Measurements from ENCODE around the gene BID. TPM values are rescaled to one million over a fixed set of nuclear protein-coding genes. Genes with fewer than 3 reads are reported as not detected.

Gene BID
- total and polyA plus RNA-seq, 10 of the 15 experiments (the other 5 are each of a cell fraction or from before 2014, with no cell fraction given), result 7.9 to 241 (median 136) TPM

DNA sequence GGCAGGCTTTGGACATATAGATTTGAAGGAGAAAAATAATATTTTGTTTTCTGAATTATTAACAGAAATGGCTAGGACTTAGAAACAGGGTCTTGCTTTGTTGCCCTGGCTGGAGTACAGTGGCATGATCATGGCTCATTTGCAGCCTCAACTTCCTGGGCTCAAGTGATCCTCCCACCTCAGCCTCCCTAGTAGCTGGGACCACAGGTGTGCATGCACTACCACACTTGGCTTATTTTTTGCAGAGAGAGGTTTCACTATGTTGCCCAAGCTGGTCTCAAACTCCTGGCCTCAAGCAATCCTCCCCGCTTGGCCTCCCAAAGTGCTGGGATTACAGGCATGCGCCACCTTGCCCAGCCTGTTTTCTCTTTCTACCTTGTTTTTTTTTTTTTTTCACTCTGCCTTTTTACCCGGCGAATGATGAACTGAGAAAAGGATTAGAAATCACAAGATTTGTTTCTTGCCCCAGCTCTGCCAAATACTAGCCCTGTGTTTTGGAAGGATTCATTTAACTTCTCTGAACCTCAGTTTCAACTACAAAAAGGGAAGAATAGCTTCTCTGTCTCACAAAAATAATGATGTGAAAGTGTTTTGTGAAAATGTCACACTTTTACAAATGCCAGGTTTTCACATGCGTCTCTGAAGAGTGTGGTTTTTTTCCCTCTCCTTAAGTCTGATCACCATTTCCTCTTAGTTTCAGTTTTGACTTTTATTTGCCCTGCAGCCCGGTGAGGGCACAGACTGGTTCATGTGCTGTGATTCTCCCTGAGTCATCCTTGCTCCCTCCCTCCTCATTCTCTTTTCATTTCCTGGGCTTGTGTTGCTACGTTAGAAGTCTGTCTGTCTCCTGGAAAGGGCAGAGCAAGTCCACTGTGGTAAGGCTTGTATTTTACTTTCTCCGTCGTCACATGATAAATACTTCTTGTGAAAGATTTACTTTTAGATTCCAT, 68.0 kb downstream of the BID start:
- Histone ChIP-seq H3K4me2 (ENCODE audit: control insufficient read depth, insufficient read depth) (peak overlapping the region; percentile 67), H3K36me3 (ENCODE audit: control insufficient read depth in 2 of 2, insufficient read depth in 2 of 2, low read length in 1 of 2) (peaks cover 0 to 2% of the 10 kb centered on the region in 2 experiments; a peak in 1 of 4 replicates), H2AFZ (ENCODE audit: control insufficient read depth, low read depth, low read length) (peak overlapping the region; percentile 38; the same call in 1 of the 2 replicates), H3K9ac (ENCODE audit: control insufficient read depth, insufficient read depth, low read length) (peak overlapping the region; percentile 41), H3K79me2 (ENCODE audit: control insufficient read depth, insufficient read depth, low read length) (peaks cover 5% of the 10 kb centered on the region), H3K4me3 (no peak overlapping the region), H3K4me1 (ENCODE audit: control insufficient read depth, insufficient read depth, low read length) (peaks cover 9% of the 10 kb centered on the region), H3K9me3 (replicated peaks; ENCODE audit: control insufficient read depth, insufficient read depth, low read length) (no peaks in the 10 kb centered on the region; the same call in 2 of the 3 replicates), H3K27me3 (replicated peaks in 1 of 2; ENCODE audit: control insufficient read depth in 2 of 2, insufficient read depth in 2 of 2, low read length in 1 of 2) (no peaks in the 10 kb centered on the region), H4K20me1 (ENCODE audit: control insufficient read depth, insufficient read depth) (no peaks in the 10 kb centered on the region), H3K27ac (ENCODE audit: control insufficient read depth, insufficient read depth) (peak overlapping the region; percentile 85)
- intact Hi-C loops (cut with micrococcal nuclease; ENCODE audit: unreplicated experiment), result loop anchor here (10.0 kb wide), 1 partner anchor 71 kb away; the partner anchor contains the start of gene BCL2L13
- no TSS peak for BruUV-seq (replicated peaks)
- peak; percentile 89 for DNase-seq (ENCODE audit: low read depth, low spot score)
- WGBS (ENCODE audit: insufficient coverage, insufficient replicate concordance, low lambda C conversion rate, missing lambda C conversion rate), result 41% methylated on average over 9 of the region's 9 CpGs
- POLR2A ChIA-PET, result interaction anchor here (0.6 to 0.7 kb wide), 2 partner anchors 332 to 437 kb away, joined by 4 to 10 read pairs; no protein-coding TSS in a partner anchor
- CTCF ChIA-PET, result interaction anchor here (0.8 to 2.5 kb wide), 4 partner anchors 18 to 148 kb away, joined by 3 to 13 read pairs (median 6); no protein-coding TSS in a partner anchor
- FAIRE-seq, result peak; percentile 96
- ATAC-seq, result peak; percentile 95
- in situ Hi-C loops (cut with MboI), result no loop called here
- RAD21 ChIA-PET (ENCODE audit: unreplicated experiment), result interaction anchor here (1.0 to 2.2 kb wide), 4 partner anchors 73 to 373 kb away, joined by 3 to 9 read pairs (median 5); no protein-coding TSS in a partner anchor
- SMC1A ChIA-PET (ENCODE audit: uncharacterized antibody, unreplicated experiment), result interaction anchor here (0.8 to 2.2 kb wide), 9 partner anchors 10 to 370 kb away, joined by 3 to 5 read pairs (median 3); no protein-coding TSS in a partner anchor
- TF ChIP-seq BMI1 (IDR thresholded peaks at IDR 0.05; ENCODE audit: borderline replicate concordance) (no peak), TAF1 (IDR thresholded peaks at IDR 0.05; ENCODE audit: borderline replicate concordance, low read depth, low read length) (0 out of 2 replicates have a peak, but pooled peaks have one; percentile 10), TBL1XR1 (IDR thresholded peaks at IDR 0.05; ENCODE audit: low read depth, low read length) (peak; percentile 52; the same call in 1 of the 2 replicates), NR2F1 (conservative IDR thresholded peaks at IDR 0.05) (peak; percentile 36; the same call in 1 of the 2 replicates), PAX5 (IDR thresholded peaks at IDR 0.05; ENCODE audit: borderline replicate concordance, low read depth, low read length) (0 out of 2 replicates have a peak, but pooled peaks have one; percentile 13)
- TF ChIP-seq, protein P1, sequence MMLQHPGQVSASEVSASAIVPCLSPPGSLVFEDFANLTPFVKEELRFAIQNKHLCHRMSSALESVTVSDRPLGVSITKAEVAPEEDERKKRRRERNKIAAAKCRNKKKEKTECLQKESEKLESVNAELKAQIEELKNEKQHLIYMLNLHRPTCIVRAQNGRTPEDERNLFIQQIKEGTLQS (IDR thresholded peaks at IDR 0.05; ENCODE audit: borderline replicate concordance, extremely low read depth, low read depth, low read length), result no peak
- TF ChIP-seq, protein P2, sequence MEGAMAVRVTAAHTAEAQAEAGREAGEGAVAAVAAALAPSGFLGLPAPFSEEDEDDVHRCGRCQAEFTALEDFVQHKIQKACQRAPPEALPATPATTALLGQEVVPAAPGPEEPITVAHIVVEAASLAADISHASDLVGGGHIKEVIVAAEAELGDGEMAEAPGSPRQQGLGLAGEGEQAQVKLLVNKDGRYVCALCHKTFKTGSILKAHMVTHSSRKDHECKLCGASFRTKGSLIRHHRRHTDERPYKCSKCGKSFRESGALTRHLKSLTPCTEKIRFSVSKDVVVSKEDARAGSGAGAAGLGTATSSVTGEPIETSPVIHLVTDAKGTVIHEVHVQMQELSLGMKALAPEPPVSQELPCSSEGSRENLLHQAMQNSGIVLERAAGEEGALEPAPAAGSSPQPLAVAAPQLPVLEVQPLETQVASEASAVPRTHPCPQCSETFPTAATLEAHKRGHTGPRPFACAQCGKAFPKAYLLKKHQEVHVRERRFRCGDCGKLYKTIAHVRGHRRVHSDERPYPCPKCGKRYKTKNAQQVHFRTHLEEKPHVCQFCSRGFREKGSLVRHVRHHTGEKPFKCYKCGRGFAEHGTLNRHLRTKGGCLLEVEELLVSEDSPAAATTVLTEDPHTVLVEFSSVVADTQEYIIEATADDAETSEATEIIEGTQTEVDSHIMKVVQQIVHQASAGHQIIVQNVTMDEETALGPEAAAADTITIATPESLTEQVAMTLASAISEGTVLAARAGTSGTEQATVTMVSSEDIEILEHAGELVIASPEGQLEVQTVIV (IDR thresholded peaks at IDR 0.05; ENCODE audit: borderline replicate concordance, partially characterized antibody), result no peak
- TF ChIP-seq, protein P3, sequence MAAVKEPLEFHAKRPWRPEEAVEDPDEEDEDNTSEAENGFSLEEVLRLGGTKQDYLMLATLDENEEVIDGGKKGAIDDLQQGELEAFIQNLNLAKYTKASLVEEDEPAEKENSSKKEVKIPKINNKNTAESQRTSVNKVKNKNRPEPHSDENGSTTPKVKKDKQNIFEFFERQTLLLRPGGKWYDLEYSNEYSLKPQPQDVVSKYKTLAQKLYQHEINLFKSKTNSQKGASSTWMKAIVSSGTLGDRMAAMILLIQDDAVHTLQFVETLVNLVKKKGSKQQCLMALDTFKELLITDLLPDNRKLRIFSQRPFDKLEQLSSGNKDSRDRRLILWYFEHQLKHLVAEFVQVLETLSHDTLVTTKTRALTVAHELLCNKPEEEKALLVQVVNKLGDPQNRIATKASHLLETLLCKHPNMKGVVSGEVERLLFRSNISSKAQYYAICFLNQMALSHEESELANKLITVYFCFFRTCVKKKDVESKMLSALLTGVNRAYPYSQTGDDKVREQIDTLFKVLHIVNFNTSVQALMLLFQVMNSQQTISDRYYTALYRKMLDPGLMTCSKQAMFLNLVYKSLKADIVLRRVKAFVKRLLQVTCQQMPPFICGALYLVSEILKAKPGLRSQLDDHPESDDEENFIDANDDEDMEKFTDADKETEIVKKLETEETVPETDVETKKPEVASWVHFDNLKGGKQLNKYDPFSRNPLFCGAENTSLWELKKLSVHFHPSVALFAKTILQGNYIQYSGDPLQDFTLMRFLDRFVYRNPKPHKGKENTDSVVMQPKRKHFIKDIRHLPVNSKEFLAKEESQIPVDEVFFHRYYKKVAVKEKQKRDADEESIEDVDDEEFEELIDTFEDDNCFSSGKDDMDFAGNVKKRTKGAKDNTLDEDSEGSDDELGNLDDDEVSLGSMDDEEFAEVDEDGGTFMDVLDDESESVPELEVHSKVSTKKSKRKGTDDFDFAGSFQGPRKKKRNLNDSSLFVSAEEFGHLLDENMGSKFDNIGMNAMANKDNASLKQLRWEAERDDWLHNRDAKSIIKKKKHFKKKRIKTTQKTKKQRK (IDR thresholded peaks at IDR 0.05; ENCODE audit: low read depth, low read length), result no peak
- TF ChIP-seq, protein P4, sequence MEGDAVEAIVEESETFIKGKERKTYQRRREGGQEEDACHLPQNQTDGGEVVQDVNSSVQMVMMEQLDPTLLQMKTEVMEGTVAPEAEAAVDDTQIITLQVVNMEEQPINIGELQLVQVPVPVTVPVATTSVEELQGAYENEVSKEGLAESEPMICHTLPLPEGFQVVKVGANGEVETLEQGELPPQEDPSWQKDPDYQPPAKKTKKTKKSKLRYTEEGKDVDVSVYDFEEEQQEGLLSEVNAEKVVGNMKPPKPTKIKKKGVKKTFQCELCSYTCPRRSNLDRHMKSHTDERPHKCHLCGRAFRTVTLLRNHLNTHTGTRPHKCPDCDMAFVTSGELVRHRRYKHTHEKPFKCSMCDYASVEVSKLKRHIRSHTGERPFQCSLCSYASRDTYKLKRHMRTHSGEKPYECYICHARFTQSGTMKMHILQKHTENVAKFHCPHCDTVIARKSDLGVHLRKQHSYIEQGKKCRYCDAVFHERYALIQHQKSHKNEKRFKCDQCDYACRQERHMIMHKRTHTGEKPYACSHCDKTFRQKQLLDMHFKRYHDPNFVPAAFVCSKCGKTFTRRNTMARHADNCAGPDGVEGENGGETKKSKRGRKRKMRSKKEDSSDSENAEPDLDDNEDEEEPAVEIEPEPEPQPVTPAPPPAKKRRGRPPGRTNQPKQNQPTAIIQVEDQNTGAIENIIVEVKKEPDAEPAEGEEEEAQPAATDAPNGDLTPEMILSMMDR (IDR thresholded peaks at IDR 0.05 in 2 of 3, conservative IDR thresholded peaks at IDR 0.05 in 1 of 3; ENCODE audit: control insufficient read depth in 2 of 3, extremely low read depth in 1 of 3, insufficient read depth in 1 of 3, low read depth in 3 of 3, low read length in 3 of 3), result no peak
- TF ChIP-seq, protein P5, sequence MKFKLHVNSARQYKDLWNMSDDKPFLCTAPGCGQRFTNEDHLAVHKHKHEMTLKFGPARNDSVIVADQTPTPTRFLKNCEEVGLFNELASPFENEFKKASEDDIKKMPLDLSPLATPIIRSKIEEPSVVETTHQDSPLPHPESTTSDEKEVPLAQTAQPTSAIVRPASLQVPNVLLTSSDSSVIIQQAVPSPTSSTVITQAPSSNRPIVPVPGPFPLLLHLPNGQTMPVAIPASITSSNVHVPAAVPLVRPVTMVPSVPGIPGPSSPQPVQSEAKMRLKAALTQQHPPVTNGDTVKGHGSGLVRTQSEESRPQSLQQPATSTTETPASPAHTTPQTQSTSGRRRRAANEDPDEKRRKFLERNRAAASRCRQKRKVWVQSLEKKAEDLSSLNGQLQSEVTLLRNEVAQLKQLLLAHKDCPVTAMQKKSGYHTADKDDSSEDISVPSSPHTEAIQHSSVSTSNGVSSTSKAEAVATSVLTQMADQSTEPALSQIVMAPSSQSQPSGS (IDR thresholded peaks at IDR 0.05; ENCODE audit: low read length), result peak; percentile 57; the same call in 1 of the 2 replicates

Measured in GM12878 (cell line).